GM18520 (cell line): Measurements from ENCODE around the gene SLC38A10.

Source experiments
- ATAC-seq: cut with Tn5 transposase; IDR thresholded peaks from one replicate; pipeline ENCODE4 v1.9.1; 2021; ENCODE audit not compliant: unreplicated experiment

SLC38A10 gene

GRCh38 chr17:81331527-81332043 is 36.5 kb upstream of the SLC38A10 start:
- no peak for ATAC-seq

GRCh38 chr17:81330884-81331245 is 35.8 kb upstream of the SLC38A10 start:
- no peak for ATAC-seq

GRCh38 chr17:81329927-81330883 is 35.1 kb upstream of the SLC38A10 start:
- no peak for ATAC-seq

GRCh38 chr17:81328978-81329926 is 34.1 kb upstream of the SLC38A10 start:
- no peak for ATAC-seq

GRCh38 chr17:81328489-81328888 is 33.4 kb upstream of the SLC38A10 start:
- no peak for ATAC-seq

- no peak for ATAC-seq
These were observed 30.7 kb upstream of the SLC38A10 start for GRCh38 chr17:81325714-81326358.

- ATAC-seq = no peak
These were observed 30.0 kb upstream of the SLC38A10 start for GRCh38 chr17:81324851-81325713.

GRCh38 chr17:81324177-81324850 is 29.2 kb upstream of the SLC38A10 start:
- ATAC-seq = no peak

GRCh38 chr17:81323411-81323868 is 28.3 kb upstream of the SLC38A10 start:
- no peak for ATAC-seq

GRCh38 chr17:81323083-81323369 is 27.9 kb upstream of the SLC38A10 start:
- ATAC-seq = no peak

GRCh38 chr17:81322271-81323082 is 27.4 kb upstream of the SLC38A10 start:
- no peak for ATAC-seq

- no peak for ATAC-seq
These were observed 23.0 kb upstream of the SLC38A10 start for GRCh38 chr17:81317961-81318605.

- no peak for ATAC-seq
These were observed 22.4 kb upstream of the SLC38A10 start for GRCh38 chr17:81317530-81317821.

GRCh38 chr17:81315885-81316391 is 20.8 kb upstream of the SLC38A10 start:
- ATAC-seq = no peak

GRCh38 chr17:81315129-81315884 is 20.2 kb upstream of the SLC38A10 start:
- no peak for ATAC-seq

GRCh38 chr17:81314398-81315081 is 19.4 kb upstream of the SLC38A10 start:
- no peak for ATAC-seq
